ENCODE results near the gene JSRP1.

JSRP1 gene

GRCh38 chr19:2223391-2223790, 32.8 kb downstream of the JSRP1 start:
- no peak for DNase-seq (ENCODE audit: low read depth)
- H3K4me3 ChIP-seq (ENCODE audit: control insufficient read depth, low read depth, low read length): no peak overlapping the region
- no peak for TF ChIP-seq CTCF (IDR thresholded peaks at IDR 0.05; ENCODE audit: control insufficient read depth, insufficient read depth, low read depth, low read length, missing control alignments)

DNA sequence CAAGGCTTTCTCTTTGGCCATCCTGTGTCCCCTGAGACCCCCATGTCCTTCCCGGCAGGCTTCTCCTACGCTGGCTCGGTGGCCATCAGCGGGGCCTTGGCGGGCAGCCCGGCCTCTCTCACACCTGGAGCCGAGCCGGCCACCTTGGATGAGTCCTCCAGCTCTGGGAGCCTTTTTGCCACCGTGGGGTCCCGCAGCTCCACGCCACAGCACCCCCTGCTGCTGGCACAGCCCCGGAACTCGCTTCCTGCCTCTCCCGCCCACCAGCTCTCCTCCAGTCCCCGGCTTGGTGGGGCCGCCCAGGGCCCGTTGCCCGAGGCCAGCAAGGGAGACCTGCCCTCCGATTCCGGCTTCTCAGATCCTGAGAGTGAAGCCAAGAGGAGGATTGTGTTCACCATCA, 34.3 kb downstream of the JSRP1 start:
- H3K4me3 ChIP-seq (ENCODE audit: control insufficient read depth, low read depth, low read length): no peak overlapping the region
- no peak for DNase-seq (ENCODE audit: low read depth)
- peak; percentile 4 for TF ChIP-seq CTCF (IDR thresholded peaks at IDR 0.05; ENCODE audit: control insufficient read depth, insufficient read depth, low read depth, low read length, missing control alignments)

DNA sequence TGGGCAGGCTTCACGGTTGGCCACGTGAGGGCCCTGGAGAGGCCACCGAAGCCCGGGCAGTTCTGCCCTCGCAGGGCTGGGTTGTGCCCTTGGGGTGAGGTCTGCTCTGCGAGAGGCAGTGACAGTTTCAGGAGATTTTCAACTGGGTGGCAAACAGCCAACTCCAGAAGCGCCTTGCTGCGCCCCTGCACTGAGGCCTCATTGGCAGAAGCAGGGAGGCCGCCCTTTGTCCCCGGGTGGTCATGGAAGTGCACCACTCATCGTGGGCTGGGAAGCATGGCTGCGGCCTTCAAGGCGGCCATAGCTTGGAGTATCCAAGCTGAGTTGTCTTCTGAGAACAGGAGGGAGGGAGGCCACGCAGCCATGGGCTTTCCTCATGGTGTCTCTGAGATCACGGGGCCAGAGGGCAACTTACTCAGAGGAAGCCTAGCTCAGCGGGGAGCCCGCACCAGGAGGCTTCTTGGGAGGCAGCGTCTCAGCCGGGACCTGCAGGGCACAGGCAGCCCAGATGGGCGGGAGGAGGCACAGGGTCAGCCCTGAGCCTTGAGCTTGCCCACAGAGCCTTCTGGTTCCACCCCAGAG, 34.9 kb downstream of the JSRP1 start:
- no peak for DNase-seq (ENCODE audit: low read depth)
- H3K4me3 ChIP-seq (ENCODE audit: control insufficient read depth, low read depth, low read length): no peak overlapping the region
- TF ChIP-seq CTCF (IDR thresholded peaks at IDR 0.05; ENCODE audit: control insufficient read depth, insufficient read depth, low read depth, low read length, missing control alignments): no peak

- TF ChIP-seq CTCF (IDR thresholded peaks at IDR 0.05; ENCODE audit: control insufficient read depth, insufficient read depth, low read depth, low read length, missing control alignments): no peak
- H3K4me3 ChIP-seq (ENCODE audit: control insufficient read depth, low read depth, low read length): no peak overlapping the region
- no peak for DNase-seq (ENCODE audit: low read depth)
Observed at GRCh38 chr19:2219726-2220125, 36.5 kb downstream of the JSRP1 start.

GRCh38 chr19:2217591-2217990, 38.6 kb downstream of the JSRP1 start:
- no peak for DNase-seq (ENCODE audit: low read depth)
- H3K4me3 ChIP-seq (ENCODE audit: control insufficient read depth, low read depth, low read length): no peak overlapping the region
- TF ChIP-seq CTCF (IDR thresholded peaks at IDR 0.05; ENCODE audit: control insufficient read depth, insufficient read depth, low read depth, low read length, missing control alignments): no peak

- DNase-seq (ENCODE audit: low read depth): no peak
- H3K4me3 ChIP-seq (ENCODE audit: control insufficient read depth, low read depth, low read length): no peak overlapping the region
- no peak for TF ChIP-seq CTCF (IDR thresholded peaks at IDR 0.05; ENCODE audit: control insufficient read depth, insufficient read depth, low read depth, low read length, missing control alignments)
Observed at GRCh38 chr19:2216361-2217225, 39.6 kb downstream of the JSRP1 start.

Data from AG09309 (cell line).